Measurements from ENCODE around the gene KRT2. TPM values are rescaled to one million over a fixed set of nuclear protein-coding genes. Genes with fewer than 3 reads are reported as not detected.

The KRT2 gene
- total RNA-seq, 1 donor from 2014 or later: not detected

DNA sequence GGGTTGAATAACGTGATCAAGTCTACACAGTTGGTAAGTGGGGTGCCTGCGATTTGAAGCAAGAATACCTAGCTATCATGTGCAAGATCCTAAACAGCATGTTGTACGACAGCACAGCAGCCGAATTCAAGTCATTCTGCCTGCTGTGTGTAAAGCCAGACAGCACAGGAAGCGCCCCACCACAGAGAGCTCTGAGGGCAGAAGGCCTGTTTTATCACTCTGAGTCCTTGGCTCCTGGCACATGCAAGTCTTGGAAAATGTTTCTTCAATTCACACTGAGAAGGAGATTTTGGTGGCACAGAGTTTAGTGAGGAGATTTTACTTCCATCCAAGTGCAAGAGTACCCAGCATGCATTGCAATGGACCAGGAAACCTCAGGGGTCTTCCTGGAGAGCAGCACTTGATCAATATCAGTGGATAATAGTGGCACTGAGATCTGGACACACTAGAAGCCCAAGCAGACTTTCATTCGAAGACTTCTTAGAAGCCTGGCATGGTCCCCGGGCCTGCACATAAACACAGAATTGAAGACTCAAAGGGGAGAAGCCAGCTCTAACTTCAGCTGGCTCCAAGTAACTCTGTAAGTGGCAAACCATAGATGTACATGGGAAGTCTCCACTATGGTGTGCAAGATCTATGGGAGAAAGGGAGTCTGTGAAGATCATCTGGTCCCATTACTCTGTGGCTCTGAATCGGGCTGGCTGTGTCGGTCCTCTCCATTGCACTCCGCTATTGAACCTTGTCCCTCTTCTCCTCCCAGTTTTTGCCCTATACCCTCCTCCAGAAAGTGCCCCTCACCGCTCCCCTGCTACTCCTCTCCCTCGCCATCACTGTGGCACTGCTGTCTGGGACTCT lies 29.7 kb upstream of the KRT2 start:
- DNase-seq (ENCODE audit: low read depth): no peak
- TF ChIP-seq, protein P1, sequence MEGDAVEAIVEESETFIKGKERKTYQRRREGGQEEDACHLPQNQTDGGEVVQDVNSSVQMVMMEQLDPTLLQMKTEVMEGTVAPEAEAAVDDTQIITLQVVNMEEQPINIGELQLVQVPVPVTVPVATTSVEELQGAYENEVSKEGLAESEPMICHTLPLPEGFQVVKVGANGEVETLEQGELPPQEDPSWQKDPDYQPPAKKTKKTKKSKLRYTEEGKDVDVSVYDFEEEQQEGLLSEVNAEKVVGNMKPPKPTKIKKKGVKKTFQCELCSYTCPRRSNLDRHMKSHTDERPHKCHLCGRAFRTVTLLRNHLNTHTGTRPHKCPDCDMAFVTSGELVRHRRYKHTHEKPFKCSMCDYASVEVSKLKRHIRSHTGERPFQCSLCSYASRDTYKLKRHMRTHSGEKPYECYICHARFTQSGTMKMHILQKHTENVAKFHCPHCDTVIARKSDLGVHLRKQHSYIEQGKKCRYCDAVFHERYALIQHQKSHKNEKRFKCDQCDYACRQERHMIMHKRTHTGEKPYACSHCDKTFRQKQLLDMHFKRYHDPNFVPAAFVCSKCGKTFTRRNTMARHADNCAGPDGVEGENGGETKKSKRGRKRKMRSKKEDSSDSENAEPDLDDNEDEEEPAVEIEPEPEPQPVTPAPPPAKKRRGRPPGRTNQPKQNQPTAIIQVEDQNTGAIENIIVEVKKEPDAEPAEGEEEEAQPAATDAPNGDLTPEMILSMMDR (conservative IDR thresholded peaks at IDR 0.05; ENCODE audit: low read depth, low read length): no peak
- H3K4me3 ChIP-seq (ENCODE audit: low read depth, low read length): no peak overlapping the region

- TF ChIP-seq, protein P1 (conservative IDR thresholded peaks at IDR 0.05; ENCODE audit: low read depth, low read length): no peak
- H3K4me3 ChIP-seq (ENCODE audit: low read depth, low read length): no peak within 1 kb of the TSS
- no peak for DNase-seq (ENCODE audit: low read depth)
Measured at GRCh38 chr12:52680363-52680762, 28.4 kb upstream of the KRT2 start, which contains the start of gene KRT1. Gene KRT1 (minus strand): TSS chr12:52680407. CDS start chr12:52680348, 59 bp downstream.

DNA sequence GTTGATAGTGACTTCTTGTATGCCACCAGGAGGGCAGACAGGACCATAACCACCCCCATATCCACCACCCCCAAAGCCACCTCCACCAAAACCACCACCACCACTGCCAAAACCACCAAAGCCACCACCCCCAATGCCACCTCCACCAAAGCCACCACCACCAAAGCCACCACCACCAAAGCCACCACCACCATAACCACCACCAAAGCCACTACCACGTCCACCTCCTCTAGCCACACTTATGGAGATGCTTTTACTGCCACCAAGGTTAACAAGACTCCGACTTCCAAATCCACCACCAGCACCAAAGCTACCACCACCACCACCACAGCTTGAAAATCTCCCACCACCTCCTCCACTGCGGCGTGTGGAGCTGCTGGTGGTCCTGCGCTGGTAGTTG lies 27.9 kb upstream of the KRT2 start:
- TF ChIP-seq, protein P1 (conservative IDR thresholded peaks at IDR 0.05; ENCODE audit: low read depth, low read length): no peak
- no peak overlapping the region for H3K4me3 ChIP-seq (ENCODE audit: low read depth, low read length)
- no peak for DNase-seq (ENCODE audit: low read depth)

- TF ChIP-seq, protein P1 (conservative IDR thresholded peaks at IDR 0.05; ENCODE audit: low read depth, low read length): no peak
- no peak for DNase-seq (ENCODE audit: low read depth)
- no peak overlapping the region for H3K4me3 ChIP-seq (ENCODE audit: low read depth, low read length)
Measured at GRCh38 chr12:52677671-52678070, 25.7 kb upstream of the KRT2 start.

DNA sequence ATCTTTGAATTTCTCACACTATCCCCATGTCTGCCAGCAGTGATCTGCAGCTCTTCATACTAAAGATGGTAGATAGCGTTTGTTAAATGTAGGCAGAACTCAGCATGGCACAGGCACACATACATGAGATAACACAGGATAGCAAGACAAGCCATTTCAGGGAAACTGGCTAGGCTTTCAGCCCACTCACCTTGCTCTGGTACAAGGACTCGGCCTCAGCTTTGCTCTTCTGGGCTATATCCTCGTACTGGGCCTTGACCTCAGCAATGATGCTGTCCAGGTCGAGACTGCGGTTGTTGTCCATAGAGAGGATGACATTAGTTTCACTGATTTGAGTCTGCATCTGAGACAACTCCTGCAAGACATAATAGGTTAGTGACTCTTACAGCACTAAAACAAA lies 25.1 kb upstream of the KRT2 start:
- DNase-seq (ENCODE audit: low read depth): no peak
- no peak overlapping the region for H3K4me3 ChIP-seq (ENCODE audit: low read depth, low read length)
- TF ChIP-seq, protein P1 (conservative IDR thresholded peaks at IDR 0.05; ENCODE audit: low read depth, low read length): no peak

GRCh38 chr12:52676163-52676562 lies 24.2 kb upstream of the KRT2 start:
- DNase-seq (ENCODE audit: low read depth): no peak
- TF ChIP-seq, protein P1 (conservative IDR thresholded peaks at IDR 0.05; ENCODE audit: low read depth, low read length): no peak
- H3K4me3 ChIP-seq (ENCODE audit: low read depth, low read length): no peak overlapping the region

DNA sequence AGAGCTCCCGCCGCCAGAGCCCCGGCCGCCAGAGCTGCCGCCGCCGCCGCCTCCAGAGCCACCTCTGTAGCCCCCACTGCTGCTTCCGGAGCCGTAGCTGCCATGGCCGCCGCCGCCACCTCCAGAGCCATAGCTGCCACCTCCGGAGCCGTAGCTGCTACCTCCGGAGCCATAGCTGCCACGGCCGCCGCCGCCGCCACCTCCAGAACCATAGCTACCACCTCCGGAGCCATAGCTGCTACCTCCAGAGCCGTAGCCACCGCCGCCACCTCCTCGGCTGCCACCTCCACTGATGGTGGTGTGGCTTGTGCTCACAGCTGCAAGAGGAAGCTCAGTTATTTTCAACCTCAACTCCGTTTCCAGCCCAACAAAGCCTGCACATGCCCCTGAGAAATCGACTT lies 23.3 kb upstream of the KRT2 start:
- TF ChIP-seq, protein P1 (conservative IDR thresholded peaks at IDR 0.05; ENCODE audit: low read depth, low read length): no peak

More for the DNA sequence above, 23.3 kb upstream of the KRT2 start:
- no peak for DNase-seq (ENCODE audit: low read depth)
- H3K4me3 ChIP-seq (ENCODE audit: low read depth, low read length): no peak overlapping the region

Measured in epithelial cell of proximal tubule (primary cell).